HUES6 (cell line): Measurements from ENCODE around the gene DYNLL2.
"Not testable (repeated sequence)": the region's sequence is repeated elsewhere in the genome, so short reads cannot be mapped to it uniquely, and the experiment has no call there.

Experiments
- H3K27ac ChIP-seq: 2 replicates; pipeline ENCODE4 v1.7.0; 2013; ENCODE audit warnings: low read depth, mild to moderate bottlenecking, low read length, inconsistent platforms
- H3K27me3 ChIP-seq: 2 replicates; pipeline ENCODE4 v1.6.1; 2013; ENCODE audit warnings: low read length; ENCODE audit not compliant: control insufficient read depth, insufficient read depth
- H3K36me3 ChIP-seq: 2 replicates; pipeline ENCODE4 v1.6.1; 2013; ENCODE audit warnings: low read length; ENCODE audit not compliant: control insufficient read depth, insufficient read depth
- H3K4me1 ChIP-seq: 2 replicates; pipeline ENCODE4 v1.6.1; 2013; ENCODE audit warnings: low read length; ENCODE audit not compliant: control insufficient read depth, insufficient read depth
- H3K4me3 ChIP-seq: 2 replicates; pipeline ENCODE4 v1.5.1; 2013; ENCODE audit warnings: low read depth, low read length
- H3K9ac ChIP-seq: one replicate; pipeline ENCODE4 v1.6.1; 2013; ENCODE audit warnings: mild to moderate bottlenecking, low read length
- H3K9me3 ChIP-seq: 2 replicates; pipeline ENCODE4 v1.6.1; 2013; ENCODE audit warnings: low read depth, low read length; ENCODE audit not compliant: control insufficient read depth, insufficient read depth

Gene DYNLL2

GRCh38 chr17:58089111-58089510, 5.9 kb downstream of the DYNLL2 start:
- H3K27me3 ChIP-seq, result no peaks in the 10 kb centered on the region
- H3K27ac ChIP-seq, result no peak overlapping the region
- no peak overlapping the region for H3K4me3 ChIP-seq
- H3K9me3 ChIP-seq, result no peaks in the 10 kb centered on the region
- peaks cover 91% of the 10 kb centered on the region for H3K36me3 ChIP-seq
- H3K4me1 ChIP-seq, result peaks cover 8% of the 10 kb centered on the region
- no peak overlapping the region for H3K9ac ChIP-seq

- H3K27me3 ChIP-seq, result no peaks in the 10 kb centered on the region
- H3K9ac ChIP-seq, result no peak overlapping the region
- H3K36me3 ChIP-seq, result peaks cover 91% of the 10 kb centered on the region
Observed at GRCh38 chr17:58091024-58091567, 7.9 kb downstream of the DYNLL2 start.

GRCh38 chr17:58092101-58092796, 9.0 kb downstream of the DYNLL2 start:
- H3K4me3 ChIP-seq, result no peak overlapping the region

More at GRCh38 chr17:58091024-58091567, 7.9 kb downstream of the DYNLL2 start:
- H3K27ac ChIP-seq, result no peak overlapping the region
- no peak overlapping the region for H3K4me3 ChIP-seq
- H3K4me1 ChIP-seq, result no peaks in the 10 kb centered on the region
- no peaks in the 10 kb centered on the region for H3K9me3 ChIP-seq

GRCh38 chr17:58092797-58093385, 9.7 kb downstream of the DYNLL2 start:
- Histone ChIP-seq H3K4me3 (no peak overlapping the region), H3K36me3 (peaks cover 73% of the 10 kb centered on the region), H3K27me3 (no peaks in the 10 kb centered on the region), H3K27ac (no peak overlapping the region), H3K9me3 (no peaks in the 10 kb centered on the region), H3K4me1 (no peaks in the 10 kb centered on the region), H3K9ac (no peak overlapping the region)

More at GRCh38 chr17:58092101-58092796, 9.0 kb downstream of the DYNLL2 start:
- Histone ChIP-seq H3K4me1 (no peaks in the 10 kb centered on the region), H3K9ac (no peak overlapping the region), H3K36me3 (peaks cover 80% of the 10 kb centered on the region), H3K27ac (no peak overlapping the region), H3K27me3 (no peaks in the 10 kb centered on the region), H3K9me3 (no peaks in the 10 kb centered on the region)

DNA sequence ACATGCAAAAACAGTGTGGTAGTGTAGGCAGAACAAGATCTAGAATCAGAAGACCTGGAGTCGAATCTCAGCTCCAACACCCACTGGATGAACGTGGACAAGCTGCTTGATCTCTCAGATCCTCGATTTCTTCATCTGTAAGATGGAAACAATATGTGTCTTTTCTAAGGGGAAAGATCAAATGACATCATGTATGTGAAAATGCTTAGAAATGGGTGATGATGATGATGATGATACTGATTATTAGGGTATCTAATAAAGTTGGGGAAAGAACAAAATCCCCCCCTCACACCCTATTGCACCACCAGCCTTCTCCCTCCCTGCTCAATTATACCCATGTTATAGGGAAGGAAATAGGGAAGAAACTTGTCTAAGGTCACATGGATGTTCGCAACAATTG, 10.9 kb downstream of the DYNLL2 start:
- no peak overlapping the region for H3K27ac ChIP-seq
- no peaks in the 10 kb centered on the region for H3K4me1 ChIP-seq
- H3K9me3 ChIP-seq, result no peaks in the 10 kb centered on the region
- peaks cover 61% of the 10 kb centered on the region for H3K36me3 ChIP-seq
- H3K9ac ChIP-seq, result no peak overlapping the region
- no peak overlapping the region for H3K4me3 ChIP-seq
- no peaks in the 10 kb centered on the region for H3K27me3 ChIP-seq

DNA sequence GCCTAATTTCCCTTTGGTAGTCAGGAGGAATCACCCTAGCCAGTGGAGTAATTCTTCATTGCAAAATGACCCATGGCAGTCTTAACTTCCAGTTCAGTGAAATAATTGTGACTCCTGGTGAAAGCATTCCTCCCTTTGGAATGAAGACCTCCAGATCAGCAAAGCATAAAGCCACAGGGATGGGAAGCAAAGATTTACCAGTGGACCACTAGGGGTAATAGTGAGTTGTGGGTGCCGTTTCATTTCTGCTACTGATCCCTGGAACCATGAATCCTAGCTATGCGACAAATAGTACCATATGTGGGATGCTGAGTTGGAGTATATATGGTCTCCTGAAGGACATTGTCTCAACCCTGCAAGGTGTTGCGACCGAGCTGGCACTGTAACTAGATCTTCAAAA, 13.7 kb downstream of the DYNLL2 start:
- no peaks in the 10 kb centered on the region for H3K4me1 ChIP-seq
- H3K36me3 ChIP-seq, result peaks cover 34% of the 10 kb centered on the region
- H3K27ac ChIP-seq, result no peak overlapping the region
- H3K9ac ChIP-seq, result no peak overlapping the region
- no peaks in the 10 kb centered on the region for H3K9me3 ChIP-seq
- H3K27me3 ChIP-seq, result no peaks in the 10 kb centered on the region
- H3K4me3 ChIP-seq, result no peak overlapping the region

GRCh38 chr17:58097384-58098088, 14.3 kb downstream of the DYNLL2 start:
- peaks cover 28% of the 10 kb centered on the region for H3K36me3 ChIP-seq

DNA sequence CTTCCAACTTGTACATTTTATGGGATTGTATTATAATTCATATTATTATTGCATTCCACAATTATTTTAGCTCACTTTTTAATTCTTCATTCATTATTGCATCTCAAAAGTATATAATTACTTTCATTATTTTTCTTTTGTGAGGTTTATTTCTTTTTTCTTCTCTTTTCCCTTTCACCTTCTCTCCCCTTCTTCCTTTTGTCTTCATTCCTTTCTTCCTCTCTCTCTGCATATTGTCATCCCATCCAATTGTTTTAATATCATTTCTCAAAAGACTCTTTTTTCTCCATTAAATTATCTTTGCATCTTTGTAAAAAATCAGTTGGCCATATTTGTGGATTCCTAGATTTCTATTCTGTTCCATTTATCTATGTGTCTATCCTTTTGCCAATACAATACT, 17.3 kb downstream of the DYNLL2 start:
- H3K27ac ChIP-seq, result no peak overlapping the region
- no peaks in the 10 kb centered on the region for H3K4me1 ChIP-seq
- no peaks in the 10 kb centered on the region for H3K27me3 ChIP-seq
- no peak overlapping the region for H3K4me3 ChIP-seq
- H3K9ac ChIP-seq, result no peak overlapping the region
- H3K9me3 ChIP-seq, result no peaks in the 10 kb centered on the region
- 0 out of 2 replicates have a peak, but pooled peaks cover 4% of the 10 kb centered on the region for H3K36me3 ChIP-seq

More at GRCh38 chr17:58097384-58098088, 14.3 kb downstream of the DYNLL2 start:
- Histone ChIP-seq H3K9ac (no peak overlapping the region), H3K4me3 (no peak overlapping the region), H3K27ac (no peak overlapping the region), H3K27me3 (no peaks in the 10 kb centered on the region), H3K4me1 (no peaks in the 10 kb centered on the region), H3K9me3 (no peaks in the 10 kb centered on the region)

DNA sequence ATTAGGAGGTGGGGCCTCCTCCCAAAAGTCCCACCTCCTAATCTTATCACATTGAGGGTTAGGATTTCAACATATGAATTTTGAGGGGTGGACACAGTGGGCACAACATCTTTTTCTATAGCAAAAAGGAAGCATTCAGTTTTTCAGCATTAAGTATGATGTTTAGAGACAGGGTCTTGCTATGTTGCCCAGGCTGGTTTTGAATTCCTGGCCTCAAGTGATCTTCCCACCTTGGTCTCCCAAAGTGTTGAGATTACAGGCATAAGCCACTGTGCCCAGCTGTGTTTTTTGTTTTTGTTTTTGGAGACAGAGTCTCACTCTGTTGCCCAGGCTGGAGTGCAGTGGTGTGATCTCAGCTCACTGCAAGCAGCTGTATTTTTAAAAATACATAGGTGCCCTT, 18.7 kb downstream of the DYNLL2 start:
- H3K9me3 ChIP-seq, H3K4me1 ChIP-seq, H3K9ac ChIP-seq, H3K4me3 ChIP-seq, H3K27ac ChIP-seq, H3K27me3 ChIP-seq, H3K36me3 ChIP-seq: not testable (repeated sequence)

DNA sequence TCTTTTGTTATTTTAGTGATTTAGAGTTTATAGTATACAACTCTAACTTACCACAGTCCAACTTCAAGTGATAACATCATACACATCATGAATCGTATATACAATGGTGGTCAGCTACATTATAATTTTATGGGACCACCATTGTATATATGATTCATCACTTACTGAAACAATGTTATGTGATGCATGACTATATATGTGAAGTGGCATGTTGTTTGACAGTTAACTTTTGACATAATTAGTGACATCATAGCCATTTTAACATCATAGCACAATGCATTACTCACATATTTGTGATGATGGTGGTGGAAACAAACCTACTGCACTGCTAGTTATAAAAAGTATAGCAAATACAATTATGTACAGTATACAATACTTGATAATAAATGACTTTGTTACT, 21.9 kb downstream of the DYNLL2 start:
- Histone ChIP-seq H3K27ac (no peak overlapping the region), H3K4me1 (no peaks in the 10 kb centered on the region), H3K27me3 (no peaks in the 10 kb centered on the region), H3K9ac (no peak overlapping the region), H3K36me3 (no peaks in the 10 kb centered on the region), H3K4me3 (no peak overlapping the region), H3K9me3 (no peaks in the 10 kb centered on the region)

- H3K9me3 ChIP-seq, result no peaks in the 10 kb centered on the region
- no peak overlapping the region for H3K4me3 ChIP-seq
- no peaks in the 10 kb centered on the region for H3K4me1 ChIP-seq
- no peak overlapping the region for H3K27ac ChIP-seq
- H3K36me3 ChIP-seq, result no peaks in the 10 kb centered on the region
- no peaks in the 10 kb centered on the region for H3K27me3 ChIP-seq
- H3K9ac ChIP-seq, result no peak overlapping the region
Observed at GRCh38 chr17:58107306-58107705, 24.1 kb downstream of the DYNLL2 start.
